H1 (cell line): ENCODE measurements around the gene GOLGB1. TPM values are rescaled to one million over a fixed set of nuclear protein-coding genes. Genes with fewer than 3 reads are reported as not detected.

ENCODE experiments used
- CTCF ChIA-PET: fragments of 300-600 bp; sonication (Branson Sonifier 250); formaldehyde crosslinking; loops from one replicate; lab custom pipeline; 2021; ENCODE audit not compliant: partially characterized antibody; lab: Charles Lee
- POLR2A ChIA-PET: fragments of 300-600 bp; sonication (Branson Sonifier 250); formaldehyde crosslinking; loops from one replicate; lab custom pipeline; 2021; ENCODE audit warnings: inconsistent platforms; ENCODE audit not compliant: partially characterized antibody; lab: Charles Lee
- DNase-seq, 2 experiments: peaks; one replicate each; pipeline versions ENCODE4 v3.0.0 to v3.0.0-alpha.2; 2010 to 2022; ENCODE audit warnings: low spot score in 2 of 2, low read depth in 1 of 2, mixed read lengths in 1 of 2
- FAIRE-seq: peaks from 2 replicates; lab custom pipeline; 2011; peaks lifted over from hg19 to GRCh38; lab: Jason Lieb, UNC
- H2AFZ ChIP-seq: 2 replicates; pipeline ENCODE4 v1.8.1; 2012; ENCODE audit warnings: low read length, inconsistent platforms
- H2AK5ac ChIP-seq: 2 replicates; pipeline ENCODE4 v1.6.1; 2013; ENCODE audit warnings: low read depth, low read length
- H2BK120ac ChIP-seq: replicated peaks from 2 replicates; pipeline ENCODE3; 2013; ENCODE audit warnings: low read depth, low read length, inconsistent platforms
- H2BK12ac ChIP-seq: 2 replicates; pipeline ENCODE4 v1.6.1; 2013; ENCODE audit warnings: low read depth, low read length
- H2BK15ac ChIP-seq: 2 replicates; pipeline ENCODE4 v1.6.1; 2013; ENCODE audit warnings: low read length
- H2BK20ac ChIP-seq: 2 replicates; pipeline ENCODE4 v1.6.1; 2013; ENCODE audit warnings: low read length
- H2BK5ac ChIP-seq: 2 replicates; pipeline ENCODE4 v1.6.1; 2013; ENCODE audit warnings: low read depth, low read length
- H3K14ac ChIP-seq: 2 replicates; pipeline ENCODE4 v1.6.1; 2013; ENCODE audit warnings: inconsistent platforms; ENCODE audit not compliant: insufficient read length
- H3K18ac ChIP-seq: 2 replicates; pipeline ENCODE4 v1.6.1; 2013; ENCODE audit warnings: low read length; ENCODE audit errors: extremely low read depth
- H3K23ac ChIP-seq: 2 replicates; pipeline ENCODE4 v1.6.1; 2013; ENCODE audit warnings: inconsistent platforms; ENCODE audit not compliant: insufficient read length
- H3K23me2 ChIP-seq: 2 replicates; pipeline ENCODE4 v1.6.1; 2013; ENCODE audit warnings: low read depth, low read length
- H3K27ac ChIP-seq: 2 replicates; pipeline ENCODE4 v1.6.1; 2011; ENCODE audit warnings: low read depth, low read length, inconsistent platforms
- H3K27me3 ChIP-seq, 4 experiments: replicated peaks in 1 of 4; 1 replicate in 1 of 4; 2 replicates in 3 of 4; pipeline versions ENCODE4 v1.6.1 to v1.8.1; 2011 to 2013; ENCODE audit warnings: low read length in 3 of 4, mild to moderate bottlenecking in 3 of 4, inconsistent platforms in 2 of 4, mixed read lengths in 2 of 4, moderate library complexity in 1 of 4; ENCODE audit not compliant: control insufficient read depth in 3 of 4, insufficient read depth in 3 of 4; ENCODE audit errors: extremely low read depth in 1 of 4
- H3K36me3 ChIP-seq, 4 experiments: 2 replicates each; pipeline versions ENCODE4 v1.6.1 to v1.8.1; 2011 to 2013; ENCODE audit warnings: mild to moderate bottlenecking in 4 of 4, low read length in 3 of 4, moderate library complexity in 2 of 4, control low read depth in 1 of 4, inconsistent platforms in 1 of 4; ENCODE audit not compliant: insufficient read depth in 4 of 4, control insufficient read depth in 2 of 4
- H3K4ac ChIP-seq: replicated peaks from 2 replicates; pipeline ENCODE3; 2013; ENCODE audit warnings: low read length, low read depth, mixed read lengths, inconsistent platforms; ENCODE audit not compliant: insufficient read length
- H3K4me1 ChIP-seq, 4 experiments: replicated peaks in 1 of 4; 1 replicate in 1 of 4; 2 replicates in 3 of 4; pipeline versions ENCODE4 v1.6.1 to v1.8.1; 2011 to 2013; ENCODE audit warnings: low read length in 3 of 4, inconsistent platforms in 2 of 4, mixed read lengths in 1 of 4; ENCODE audit not compliant: insufficient read depth in 4 of 4, control insufficient read depth in 3 of 4
- H3K4me2 ChIP-seq, 2 experiments: 2 replicates each; pipeline versions ENCODE4 v1.6.1 to v1.8.1; 2011 to 2013; ENCODE audit warnings: low read depth in 2 of 2, low read length in 2 of 2, control low read depth in 1 of 2, inconsistent platforms in 1 of 2, mild to moderate bottlenecking in 1 of 2; ENCODE audit not compliant: insufficient read depth in 1 of 2
- H3K4me3 ChIP-seq, 4 experiments: fragments of 200-600, 300-600 bp in 1 of 4; sonication (generic), shearing (Covaris generic), sonication (Bioruptor Twin) in 1 of 4; 2 replicates each; pipeline versions ENCODE4 v1.5.1 to v1.8.1; 2011 to 2016; ENCODE audit warnings: low read length in 4 of 4, low read depth in 3 of 4, control low read depth in 2 of 4, inconsistent platforms in 2 of 4, mild to moderate bottlenecking in 2 of 4, mixed read lengths in 1 of 4, moderate library complexity in 1 of 4; ENCODE audit not compliant: insufficient read depth in 2 of 4; ENCODE audit errors: extremely low read depth in 1 of 4
- H3K56ac ChIP-seq: replicated peaks from 2 replicates; pipeline ENCODE3; 2013; ENCODE audit warnings: low read depth, mild to moderate bottlenecking, mixed read lengths, low read length, inconsistent platforms; ENCODE audit not compliant: insufficient read length
- H3K79me1 ChIP-seq: 2 replicates; pipeline ENCODE4 v1.6.1; 2013; ENCODE audit warnings: low read depth, low read length, control low read depth
- H3K79me2 ChIP-seq, 2 experiments: 2 replicates each; pipeline versions ENCODE4 v1.6.1 to v1.8.1; 2012 to 2013; ENCODE audit warnings: low read length in 2 of 2, mild to moderate bottlenecking in 2 of 2, inconsistent platforms in 1 of 2; ENCODE audit not compliant: insufficient read depth in 2 of 2, control insufficient read depth in 1 of 2
- H3K9ac ChIP-seq, 4 experiments: replicated peaks in 1 of 4; 1 replicate in 1 of 4; 2 replicates in 3 of 4; pipeline versions ENCODE4 v1.6.1 to v1.8.1; 2011 to 2013; ENCODE audit warnings: low read depth in 3 of 4, low read length in 3 of 4, control low read depth in 2 of 4, mild to moderate bottlenecking in 2 of 4, moderate library complexity in 2 of 4, inconsistent platforms in 1 of 4; ENCODE audit errors: extremely low read depth in 1 of 4
- H3K9me3 ChIP-seq, 2 experiments: 2 replicates each; pipeline versions ENCODE4 v1.6.1 to v1.8.1; 2012 to 2013; ENCODE audit warnings: mild to moderate bottlenecking in 2 of 2, moderate library complexity in 2 of 2, control low read depth in 1 of 2, inconsistent platforms in 1 of 2, low read depth in 1 of 2, low read length in 1 of 2, mixed read lengths in 1 of 2; ENCODE audit not compliant: insufficient read depth in 2 of 2
- H4K20me1 ChIP-seq, 2 experiments: replicated peaks in 1 of 2; 2 replicates each; pipeline versions ENCODE3 to v1.8.1; 2011 to 2013; ENCODE audit warnings: inconsistent platforms in 2 of 2, low read length in 2 of 2, mild to moderate bottlenecking in 1 of 2; ENCODE audit not compliant: insufficient read depth in 2 of 2, control insufficient read depth in 1 of 2
- H4K5ac ChIP-seq: 2 replicates; pipeline ENCODE4 v1.6.1; 2013; ENCODE audit warnings: low read length, low read depth, mixed read lengths, inconsistent platforms; ENCODE audit not compliant: insufficient read length
- H4K8ac ChIP-seq: 2 replicates; pipeline ENCODE4 v1.8.0; 2013; ENCODE audit warnings: mild to moderate bottlenecking, moderate library complexity, low read length, inconsistent platforms; ENCODE audit not compliant: insufficient read depth; ENCODE audit errors: extremely low read depth
- H4K91ac ChIP-seq: replicated peaks from 2 replicates; pipeline ENCODE3; 2013; ENCODE audit warnings: low read length, mixed read lengths, inconsistent platforms; ENCODE audit not compliant: insufficient read length
- ATF3 ChIP-seq: IDR thresholded peaks from 2 replicates; pipeline ENCODE4 v1.6.1; 2011; ENCODE audit warnings: low read depth, mild to moderate bottlenecking, low read length; ENCODE audit not compliant: insufficient read depth
- BACH1 ChIP-seq: IDR thresholded peaks from 2 replicates; pipeline ENCODE4 v1.6.1; 2012; ENCODE audit warnings: low read length, improper control_type of control experiment
- CHD1 ChIP-seq: IDR thresholded peaks from 2 replicates; pipeline ENCODE4 v1.6.1; 2012; ENCODE audit warnings: low read depth, low read length, improper control_type of control experiment
- CTBP2 ChIP-seq: IDR thresholded peaks from 2 replicates; pipeline ENCODE4 v1.7.0; 2011; ENCODE audit warnings: borderline replicate concordance, mild to moderate bottlenecking, moderate library complexity, mixed read lengths, low read length; ENCODE audit not compliant: insufficient read depth, insufficient read length
- EP300 ChIP-seq, 2 experiments: IDR thresholded peaks; 1 replicate in 1 of 2; 2 replicates in 1 of 2; pipeline ENCODE4 v1.6.1; 2011 to 2012; ENCODE audit warnings: low read depth in 2 of 2, low read length in 2 of 2, mild to moderate bottlenecking in 2 of 2, borderline replicate concordance in 1 of 2, inconsistent platforms in 1 of 2, moderate library complexity in 1 of 2
- JUN ChIP-seq: IDR thresholded peaks from 2 replicates; pipeline ENCODE4 v1.6.1; 2011; ENCODE audit warnings: low read depth, mild to moderate bottlenecking, improper control_type of control experiment, low read length
- MAFK ChIP-seq: IDR thresholded peaks from 2 replicates; pipeline ENCODE4 v1.6.1; 2012; ENCODE audit warnings: low read depth, mild to moderate bottlenecking, improper control_type of control experiment, low read length
- RAD21 ChIP-seq, 2 experiments: IDR thresholded peaks in 1 of 2; conservative IDR thresholded peaks in 1 of 2; 2 replicates each; pipeline ENCODE4 v1.6.1; 2011; ENCODE audit warnings: low read depth in 2 of 2, low read length in 2 of 2, improper control_type of control experiment in 1 of 2, inconsistent platforms in 1 of 2, mild to moderate bottlenecking in 1 of 2, moderate library complexity in 1 of 2
- SAP30 ChIP-seq: fragments of 300-600 bp; sonication (generic); IDR thresholded peaks from 2 replicates; pipeline ENCODE4 v1.7.1; 2012; ENCODE audit warnings: low read length, moderate library complexity, mild to moderate bottlenecking, inconsistent platforms; ENCODE audit not compliant: insufficient read depth, insufficient replicate concordance
- SRF ChIP-seq: IDR thresholded peaks from 2 replicates; pipeline ENCODE4 v1.6.1; 2011; ENCODE audit warnings: mild to moderate bottlenecking, low read depth, low read length, moderate library complexity
- SUZ12 ChIP-seq: fragments of 200-600 bp; sonication (generic); IDR thresholded peaks from 2 replicates; pipeline ENCODE4 v1.6.1; 2012; ENCODE audit warnings: mild to moderate bottlenecking, inconsistent platforms, low read length, moderate library complexity, mixed read lengths
- TBP ChIP-seq: IDR thresholded peaks from 2 replicates; pipeline ENCODE4 v1.6.1; 2011; ENCODE audit warnings: low read depth, low read length, improper control_type of control experiment
- TEAD4 ChIP-seq: IDR thresholded peaks from 2 replicates; pipeline ENCODE4 v1.6.1; 2012; ENCODE audit warnings: low read depth, low read length, inconsistent platforms, mixed read lengths
- WGBS, 2 experiments: shearing (Covaris generic) in 1 of 2; methylation state at CpG; one replicate each; pipeline versions ENCODE4 v1.1.6 to v1.1.7; 2013 to 2015; ENCODE audit warnings: low lambda C conversion rate in 2 of 2, mixed read lengths in 2 of 2, inconsistent platforms in 1 of 2, low coverage in 1 of 2, missing lambda C conversion rate in 1 of 2; ENCODE audit not compliant: insufficient replicate concordance in 2 of 2, insufficient coverage in 1 of 2, insufficient read length in 1 of 2; ENCODE audit errors: extremely low coverage in 1 of 2, missing lambda C conversion rate in 1 of 2; 5-methylcytosine and 5-hydroxymethylcytosine counted together
- polyA plus RNA-seq, 7 experiments: library from polyadenylated mRNA; depleted of rRNA in 3 of 7; stranded (reverse) in 5 of 7; unstranded in 2 of 7; fragments of >200 nt in 5 of 7; fragments of 200-250 nt in 2 of 7; gene quantifications; 1 replicate in 5 of 7; 2 replicates in 1 of 7; 4 replicates in 1 of 7; pipeline versions ENCODE4 v1.2.1 to v1.2.3, GENCODE V29; 2011 to 2013; ENCODE audit warnings: missing spikeins in 2 of 7, mixed read lengths in 2 of 7
- total RNA-seq: library from RNA; stranded (reverse); fragmentation: NEBNext Ultra II Directional; extraction: Animal tissue kit (Norgen Biotek cat#: 25700); gene quantifications from 2 replicates; pipeline ENCODE4 v1.2.1, GENCODE V29; 2021

The GOLGB1 gene
- total and polyA plus RNA-seq, 2 of the 8 experiments (the other 6 are each of a cell fraction or from before 2014, with no cell fraction given) = 5.9 to 28.5 TPM

- no peak overlapping the region for H3K4me3 ChIP-seq
- TF ChIP-seq CHD1 (no peak), BACH1 (no peak), EP300 (IDR thresholded peaks at IDR 0.05; ENCODE audit: borderline replicate concordance in 1 of 2, low read depth in 2 of 2, low read length in 2 of 2) (no peak), SRF (no peak), CTBP2 (no peak), MAFK (no peak), TBP (no peak), SUZ12 (no peak), ATF3 (no peak), JUN (no peak), SAP30 (no peak), TEAD4 (no peak), RAD21 (IDR thresholded peaks at IDR 0.05 in 1 of 2, conservative IDR thresholded peaks at IDR 0.05 in 1 of 2; ENCODE audit: low read depth in 2 of 2, low read length in 2 of 2) (no peak)
Measured at GRCh38 chr3:121696186-121696585, 53.4 kb downstream of the GOLGB1 start.

More at GRCh38 chr3:121696186-121696585, 53.4 kb downstream of the GOLGB1 start:
- no peaks in the 10 kb centered on the region for H3K23me2 ChIP-seq
- H2BK12ac ChIP-seq = no peak overlapping the region
- H2BK20ac ChIP-seq = no peak overlapping the region
- H3K27ac ChIP-seq = no peak overlapping the region
- no peak overlapping the region for H3K4me2 ChIP-seq
- no peak overlapping the region for H3K9ac ChIP-seq
- no peak overlapping the region for H3K56ac ChIP-seq
- FAIRE-seq = no peak
- no peaks in the 10 kb centered on the region for H3K79me1 ChIP-seq
- CTCF ChIA-PET = interaction anchor here (1.8 kb wide), 1 partner anchor 50 kb away, joined by 4 read pairs; no protein-coding TSS in a partner anchor
- no peak overlapping the region for H2BK120ac ChIP-seq
- H3K18ac ChIP-seq = no peak overlapping the region
- no peak overlapping the region for H4K5ac ChIP-seq
- POLR2A ChIA-PET = interaction anchor here (1.0 kb wide), 1 partner anchor 9 kb away, joined by 4 read pairs; no protein-coding TSS in a partner anchor
- no peaks in the 10 kb centered on the region for H4K20me1 ChIP-seq
- no peak overlapping the region for H3K23ac ChIP-seq
- no peak overlapping the region for H2BK5ac ChIP-seq
- 77% methylated on average over 3 of the region's 3 CpGs; no CpG with 5 or more reads in 1 of the 2 experiments for WGBS, 2 experiments
- H3K9me3 ChIP-seq = no peaks in the 10 kb centered on the region
- no peak overlapping the region for H2AFZ ChIP-seq
- no peak overlapping the region for H3K14ac ChIP-seq
- H3K36me3 ChIP-seq = peaks cover 4 to 28% (median 17%) of the 10 kb centered on the region in 4 experiments
- no peak overlapping the region for H4K8ac ChIP-seq
- DNase-seq = no peak
- H3K4ac ChIP-seq = no peak overlapping the region
- H3K4me1 ChIP-seq = no peaks in the 10 kb centered on the region
- no peaks in the 10 kb centered on the region for H3K27me3 ChIP-seq
- H3K79me2 ChIP-seq = no peaks in the 10 kb centered on the region
- no peak overlapping the region for H2BK15ac ChIP-seq
- H4K91ac ChIP-seq = no peak overlapping the region
- no peak overlapping the region for H2AK5ac ChIP-seq
